ENCODE results near the gene NLN. TPM values are rescaled to one million over a fixed set of nuclear protein-coding genes. Genes with fewer than 3 reads are reported as not detected.

Gene NLN
- polyA plus RNA-seq, 1 donor (not counting 4 experiments of a cell fraction or from before 2014, with no cell fraction given): 26.1 TPM

DNA sequence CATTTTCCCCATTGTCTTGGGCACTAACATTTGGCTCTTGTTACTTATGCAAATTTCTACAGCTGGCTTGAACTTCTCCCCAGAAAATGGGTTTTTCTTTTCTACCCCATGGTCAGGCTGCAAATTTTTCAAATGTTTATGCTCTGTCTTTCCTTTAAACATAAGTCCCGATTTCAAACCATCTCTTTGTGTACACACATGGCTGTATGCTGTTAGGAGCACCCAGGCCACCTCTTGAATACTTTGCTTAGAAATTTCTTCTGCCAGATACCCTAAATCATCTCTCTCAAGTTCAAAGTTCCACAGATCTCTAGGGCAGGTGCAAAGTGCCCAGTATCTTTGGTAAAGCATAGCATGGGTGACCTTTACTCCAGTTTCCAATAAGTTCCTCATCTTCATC lies 45.6 kb downstream of the NLN start:
- FAIRE-seq: no peak
- no peaks in the 10 kb centered on the region for H3K9me3 ChIP-seq (ENCODE audit: control insufficient read depth, low read depth, low read length)
- TF ChIP-seq EZH2 (IDR thresholded peaks at IDR 0.05; ENCODE audit: low read length): no peak
- TF ChIP-seq CTCF (optimal IDR thresholded peaks at IDR 0.05 in 1 of 3, IDR thresholded peaks at IDR 0.05 in 1 of 3, conservative IDR thresholded peaks at IDR 0.05 in 1 of 3; ENCODE audit: extremely low read depth in 1 of 3, insufficient read depth in 2 of 3, low read length in 3 of 3): no peak

GRCh38 chr5:65768723-65769346 lies 46.8 kb downstream of the NLN start:
- Histone ChIP-seq H3K4me2 (ENCODE audit: control insufficient read depth, extremely low read depth, insufficient read depth, low read depth, low read length) (no peak overlapping the region), H3K9me1 (ENCODE audit: control insufficient read depth, extremely low read depth, insufficient read depth, low read length) (no peaks in the 10 kb centered on the region), H3K4me1 (ENCODE audit: control insufficient read depth, extremely low read depth, insufficient read depth, low read length) (peaks cover 22% of the 10 kb centered on the region), H3K9me3 (ENCODE audit: control insufficient read depth, low read depth, low read length) (no peaks in the 10 kb centered on the region), H3K79me2 (ENCODE audit: control insufficient read depth, insufficient read depth, low read length) (no peaks in the 10 kb centered on the region), H4K20me1 (ENCODE audit: control insufficient read depth, extremely low read depth, insufficient read depth, low read length) (no peaks in the 10 kb centered on the region), H2AFZ (ENCODE audit: control insufficient read depth, low read length) (no peak overlapping the region), H3K36me3 (ENCODE audit: control insufficient read depth in 2 of 2, extremely low read depth in 1 of 2, insufficient read depth in 2 of 2, low read length in 2 of 2) (peaks cover 0 to 2% of the 10 kb centered on the region in 2 experiments), H3K9ac (ENCODE audit: control insufficient read depth, extremely low read depth, insufficient read depth, low read length) (no peak overlapping the region), H3K4me3 (ENCODE audit: control insufficient read depth in 2 of 3, extremely low read depth in 1 of 3, insufficient read depth in 2 of 3, low read depth in 1 of 3, low read length in 3 of 3) (no peak overlapping the region), H3K27ac (ENCODE audit: control insufficient read depth, insufficient read depth, low read length) (no peak overlapping the region), H3K27me3 (ENCODE audit: control insufficient read depth, extremely low read depth, insufficient read depth, low read length) (no peaks in the 10 kb centered on the region)
- dilution Hi-C loops (cut with MboI; ENCODE audit: extremely low pct_ligation_motif_present, low sequenced_read_pairs): no loop called here
- FAIRE-seq (no peak), DNase-seq (ENCODE audit: low read depth, low spot score) (no peak)
- no peak for TF ChIP-seq CTCF (optimal IDR thresholded peaks at IDR 0.05 in 1 of 3, IDR thresholded peaks at IDR 0.05 in 1 of 3, conservative IDR thresholded peaks at IDR 0.05 in 1 of 3; ENCODE audit: extremely low read depth in 1 of 3, insufficient read depth in 2 of 3, low read length in 3 of 3)
- no peak for TF ChIP-seq EZH2 (IDR thresholded peaks at IDR 0.05; ENCODE audit: low read length)

More for the DNA sequence above, 45.6 kb downstream of the NLN start:
- DNase-seq (ENCODE audit: low read depth, low spot score): no peak
- H3K4me1 ChIP-seq (ENCODE audit: control insufficient read depth, extremely low read depth, insufficient read depth, low read length): peaks cover 21% of the 10 kb centered on the region
- H3K4me2 ChIP-seq (ENCODE audit: control insufficient read depth, extremely low read depth, insufficient read depth, low read depth, low read length): no peak overlapping the region
- no peaks in the 10 kb centered on the region for H3K79me2 ChIP-seq (ENCODE audit: control insufficient read depth, insufficient read depth, low read length)
- H3K9ac ChIP-seq (ENCODE audit: control insufficient read depth, extremely low read depth, insufficient read depth, low read length): no peak overlapping the region
- H2AFZ ChIP-seq (ENCODE audit: control insufficient read depth, low read length): no peak overlapping the region
- H4K20me1 ChIP-seq (ENCODE audit: control insufficient read depth, extremely low read depth, insufficient read depth, low read length): no peaks in the 10 kb centered on the region
- no peaks in the 10 kb centered on the region for H3K27me3 ChIP-seq (ENCODE audit: control insufficient read depth, extremely low read depth, insufficient read depth, low read length)
- no peak overlapping the region for H3K4me3 ChIP-seq (ENCODE audit: control insufficient read depth in 2 of 3, extremely low read depth in 1 of 3, insufficient read depth in 2 of 3, low read depth in 1 of 3, low read length in 3 of 3)
- H3K36me3 ChIP-seq (ENCODE audit: control insufficient read depth in 2 of 2, extremely low read depth in 1 of 2, insufficient read depth in 2 of 2, low read length in 2 of 2): peaks cover 0 to 2% of the 10 kb centered on the region in 2 experiments
- dilution Hi-C loops (cut with MboI; ENCODE audit: extremely low pct_ligation_motif_present, low sequenced_read_pairs): no loop called here
- no peaks in the 10 kb centered on the region for H3K9me1 ChIP-seq (ENCODE audit: control insufficient read depth, extremely low read depth, insufficient read depth, low read length)
- H3K27ac ChIP-seq (ENCODE audit: control insufficient read depth, insufficient read depth, low read length): no peak overlapping the region
